Measurements from ENCODE around the gene IGLL1.

The IGLL1 gene

GRCh38 chr22:23526596-23527316 lies 53.3 kb downstream of the IGLL1 start:
- no peak for DNase-seq

- DNase-seq = no peak
Observed at GRCh38 chr22:23525510-23525909, 54.6 kb downstream of the IGLL1 start.

GRCh38 chr22:23524226-23524625 lies 55.9 kb downstream of the IGLL1 start:
- DNase-seq = no peak

GRCh38 chr22:23523713-23524112 lies 56.4 kb downstream of the IGLL1 start:
- no peak for DNase-seq
